ENCODE measurements around the gene TPRX1.
"Not testable (repeated sequence)": the region's sequence is repeated elsewhere in the genome, so short reads cannot be mapped to it uniquely, and the experiment has no call there.

Gene TPRX1

DNA sequence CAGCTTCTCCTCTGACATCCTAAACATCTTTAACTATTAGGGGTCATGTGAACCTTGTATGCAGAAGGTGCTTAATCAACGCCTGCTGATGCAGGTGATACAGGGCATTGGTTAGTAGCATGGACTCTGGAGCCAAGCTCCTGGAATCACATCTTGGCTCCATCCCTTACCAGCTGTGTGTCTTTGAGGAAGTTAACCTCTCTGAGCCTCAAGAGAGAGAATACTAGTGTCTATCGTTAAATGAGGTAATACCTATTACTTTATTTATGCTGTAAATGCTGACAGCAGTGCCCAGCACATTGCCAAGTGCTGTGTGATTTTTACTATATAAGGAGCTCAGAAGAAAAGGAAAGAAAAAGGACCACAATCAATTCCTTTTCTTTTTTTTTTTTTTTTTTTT is 37.0 kb downstream of the TPRX1 start:
- no peak for DNase-seq (ENCODE audit: low read depth)

DNA sequence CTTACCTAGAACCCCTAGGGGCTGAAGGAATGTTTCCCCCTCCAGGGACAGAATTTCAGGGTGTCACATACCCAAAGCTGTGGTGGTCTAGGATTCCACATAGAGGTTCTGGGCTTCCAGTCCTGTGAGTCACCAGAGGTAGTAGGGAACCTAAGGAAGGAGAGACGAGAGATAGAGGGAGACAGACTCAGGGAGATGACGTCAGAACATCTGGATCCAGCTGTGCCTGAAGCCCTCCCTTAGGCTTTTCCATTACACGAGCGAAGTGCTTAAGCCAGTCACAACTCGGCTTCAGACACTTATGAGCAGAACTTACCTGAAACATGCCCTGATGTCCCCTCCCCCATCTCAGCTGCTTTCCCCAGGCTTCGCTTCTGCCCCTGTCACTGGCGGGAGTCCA is 37.7 kb downstream of the TPRX1 start:
- DNase-seq (ENCODE audit: low read depth) = no peak

DNA sequence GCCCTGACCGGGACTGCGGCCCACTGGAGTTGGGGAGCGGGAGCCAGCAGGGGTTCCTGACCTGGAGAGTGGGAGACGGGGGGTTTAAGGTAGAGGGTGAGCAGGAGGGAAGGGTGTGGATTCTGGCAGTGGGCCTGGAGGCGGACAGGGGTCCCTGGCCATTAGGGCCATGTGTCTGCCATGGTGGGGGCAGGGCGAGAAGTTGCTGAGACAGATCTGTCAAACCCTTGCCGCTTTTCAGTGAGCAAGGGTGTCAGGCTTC is 38.1 kb downstream of the TPRX1 start:
- no peak for DNase-seq (ENCODE audit: low read depth)

DNA sequence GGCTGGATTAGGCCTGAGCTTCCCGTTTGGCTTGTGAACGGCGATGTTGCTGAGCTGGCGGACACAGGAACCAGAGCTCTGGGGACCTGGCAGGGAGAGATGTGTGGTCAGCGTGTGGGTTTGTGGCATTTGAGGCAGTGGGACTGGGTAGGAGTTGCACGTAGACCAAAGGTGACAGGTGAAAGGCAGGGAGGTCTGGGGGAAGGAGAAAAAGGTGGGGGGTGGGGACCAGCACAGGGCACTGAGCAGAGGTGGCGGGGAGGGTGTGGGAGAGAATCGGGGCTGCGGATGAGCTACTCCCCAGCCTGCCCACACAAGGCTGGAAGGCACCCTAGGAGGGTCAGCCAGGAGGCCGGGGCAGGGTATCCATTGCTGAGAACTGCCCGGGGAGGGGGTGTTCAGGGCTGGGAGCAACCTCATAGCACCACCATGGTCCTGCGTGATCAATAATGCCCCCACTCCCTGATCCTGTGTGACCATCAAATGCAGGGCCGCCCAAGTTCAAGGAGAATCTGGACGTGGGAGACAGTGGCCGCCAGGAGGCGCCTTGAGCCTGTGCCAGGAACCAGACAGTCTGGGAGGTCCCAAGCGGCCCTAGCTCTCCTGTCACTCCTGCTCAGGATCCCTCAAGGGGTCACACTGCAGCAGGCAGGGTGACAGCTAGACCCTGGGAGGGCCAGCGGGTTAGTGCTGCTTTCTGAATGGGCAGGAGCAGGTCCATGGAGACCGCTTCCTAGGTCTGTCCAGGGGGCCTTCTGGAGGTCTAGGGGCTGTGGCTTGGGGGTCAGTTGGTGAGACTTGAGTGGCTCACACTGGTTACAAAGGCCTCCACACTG is 38.6 kb downstream of the TPRX1 start:
- DNase-seq (ENCODE audit: low read depth) = no peak

DNA sequence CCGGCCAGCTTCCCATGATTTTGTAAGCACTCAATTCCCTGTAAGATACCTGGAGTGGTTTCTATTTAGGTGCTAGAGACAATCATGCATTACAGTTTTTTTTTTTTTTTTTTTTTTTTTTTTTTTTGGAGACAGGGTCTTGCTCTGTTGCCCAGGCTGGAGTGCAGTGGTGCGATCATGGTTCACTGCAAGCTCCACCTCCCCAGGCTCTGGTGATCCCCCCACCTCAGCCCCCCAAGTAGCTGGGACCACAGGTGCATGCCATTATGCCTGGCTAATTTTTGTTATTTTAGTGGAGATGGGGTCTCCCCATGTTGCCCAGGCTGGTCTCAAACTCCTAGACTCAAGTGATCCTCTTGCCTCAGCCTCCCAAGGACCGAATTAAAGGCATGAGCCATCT is 39.6 kb downstream of the TPRX1 start:
- not testable (repeated sequence) for DNase-seq (ENCODE audit: low read depth)

DNA sequence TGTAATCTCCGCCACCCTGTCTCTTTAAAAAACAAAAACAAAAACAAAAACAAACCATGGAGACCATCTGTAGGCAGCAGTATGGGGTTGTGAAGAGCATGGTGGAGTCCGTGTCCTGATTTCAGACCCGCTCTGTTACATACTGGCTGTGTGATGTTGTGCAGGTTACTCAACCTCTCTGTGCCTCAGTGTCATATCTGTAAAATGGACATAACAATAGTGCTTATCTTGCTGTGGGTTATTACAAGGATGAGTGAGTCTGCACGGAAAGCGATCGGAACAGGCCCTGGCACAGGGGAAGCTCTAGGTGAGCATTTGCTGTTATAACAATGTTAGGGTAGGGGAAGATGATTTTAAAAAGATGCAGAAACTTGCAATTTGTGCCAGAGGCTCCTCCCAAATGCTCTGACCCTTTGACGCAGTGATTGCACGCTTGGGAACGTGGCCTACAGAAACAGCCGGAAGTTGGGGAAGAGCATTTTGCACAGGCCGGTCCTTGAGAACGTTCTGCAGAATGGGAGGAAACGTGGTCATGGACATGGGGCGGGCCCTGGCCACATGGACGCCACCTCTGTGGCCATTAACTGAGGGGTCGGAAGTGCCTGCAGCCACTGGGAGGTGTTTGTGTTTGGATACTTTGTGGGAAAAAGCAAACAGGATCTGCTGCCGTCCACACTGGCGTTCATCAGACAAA is 41.6 kb downstream of the TPRX1 start:
- no peak for DNase-seq (ENCODE audit: low read depth)

DNA sequence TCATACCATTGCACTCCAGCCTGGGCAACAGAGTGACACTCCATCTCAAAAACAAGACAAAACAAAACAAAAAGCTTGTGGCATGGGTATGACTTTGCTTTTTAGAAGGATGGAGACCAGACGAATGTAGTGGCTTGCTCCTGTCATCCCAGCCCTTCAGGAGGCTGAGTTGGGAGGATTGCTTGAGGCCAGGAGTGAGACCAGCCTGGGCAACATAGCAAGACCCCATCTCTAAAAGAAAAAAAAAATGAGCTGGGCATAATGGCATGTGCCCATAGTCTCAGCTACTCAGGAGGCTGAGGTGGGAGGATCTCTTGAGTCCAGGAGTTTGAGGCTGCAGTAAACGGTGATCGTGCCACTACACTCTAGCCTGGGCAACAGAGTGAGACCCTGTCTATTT is 42.2 kb downstream of the TPRX1 start:
- DNase-seq (ENCODE audit: low read depth) = no peak

DNA sequence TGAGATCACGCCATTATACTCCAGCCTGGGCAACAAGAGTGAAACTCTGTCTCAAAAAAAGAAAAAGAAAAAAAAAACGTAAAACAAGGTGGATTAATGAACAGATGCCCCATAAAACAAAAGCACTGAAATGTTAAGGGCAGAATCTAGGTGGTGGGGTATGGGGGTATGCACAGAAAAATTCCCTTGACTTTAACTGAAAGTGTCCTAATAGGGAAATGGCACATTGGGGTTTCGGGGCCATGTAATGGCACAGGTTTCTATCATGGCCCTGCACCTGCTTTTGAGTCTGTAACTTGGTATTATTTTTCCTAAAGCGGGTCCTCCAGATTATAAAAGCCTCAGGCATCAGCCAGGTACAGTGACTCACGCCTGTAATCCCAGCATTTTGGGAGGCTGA is 42.8 kb downstream of the TPRX1 start:
- DNase-seq (ENCODE audit: low read depth) = no peak

DNA sequence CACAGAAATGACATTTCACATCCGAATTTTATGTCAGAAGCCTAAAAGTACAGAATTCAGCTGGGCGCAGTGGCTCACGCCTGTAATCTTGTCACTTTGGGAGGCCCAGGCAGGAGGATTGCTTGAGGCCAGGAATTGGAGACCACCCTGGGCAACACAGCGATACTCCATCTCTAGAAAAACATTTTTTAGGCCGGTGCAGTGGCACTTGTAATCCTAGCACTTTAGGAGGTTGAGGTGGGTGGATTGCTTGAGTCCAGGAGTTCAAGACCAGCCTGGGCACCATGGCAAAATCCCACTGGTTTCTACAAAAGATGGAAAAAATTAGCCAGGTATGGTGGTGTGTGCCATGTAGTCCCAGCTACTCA is 43.7 kb downstream of the TPRX1 start:
- no peak for DNase-seq (ENCODE audit: low read depth)

DNA sequence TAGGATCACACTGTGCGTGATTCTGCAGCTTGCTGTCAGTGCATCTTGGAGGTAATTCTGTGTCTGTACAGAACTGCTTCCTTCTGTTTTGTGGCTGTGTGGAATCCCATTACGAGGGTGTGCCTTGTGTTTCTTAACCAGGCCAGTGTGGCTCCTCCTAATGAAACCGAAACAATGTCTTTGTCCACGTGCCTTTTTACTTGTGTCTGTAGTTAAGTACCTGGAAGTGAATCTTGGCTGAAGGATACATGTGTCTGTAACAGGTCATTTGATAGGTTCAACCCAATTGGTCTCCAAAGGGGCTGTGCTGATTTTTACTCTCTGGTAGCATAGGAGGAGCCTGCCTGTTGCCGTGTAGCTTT is 45.9 kb downstream of the TPRX1 start:
- no peak for DNase-seq (ENCODE audit: low read depth)

DNA sequence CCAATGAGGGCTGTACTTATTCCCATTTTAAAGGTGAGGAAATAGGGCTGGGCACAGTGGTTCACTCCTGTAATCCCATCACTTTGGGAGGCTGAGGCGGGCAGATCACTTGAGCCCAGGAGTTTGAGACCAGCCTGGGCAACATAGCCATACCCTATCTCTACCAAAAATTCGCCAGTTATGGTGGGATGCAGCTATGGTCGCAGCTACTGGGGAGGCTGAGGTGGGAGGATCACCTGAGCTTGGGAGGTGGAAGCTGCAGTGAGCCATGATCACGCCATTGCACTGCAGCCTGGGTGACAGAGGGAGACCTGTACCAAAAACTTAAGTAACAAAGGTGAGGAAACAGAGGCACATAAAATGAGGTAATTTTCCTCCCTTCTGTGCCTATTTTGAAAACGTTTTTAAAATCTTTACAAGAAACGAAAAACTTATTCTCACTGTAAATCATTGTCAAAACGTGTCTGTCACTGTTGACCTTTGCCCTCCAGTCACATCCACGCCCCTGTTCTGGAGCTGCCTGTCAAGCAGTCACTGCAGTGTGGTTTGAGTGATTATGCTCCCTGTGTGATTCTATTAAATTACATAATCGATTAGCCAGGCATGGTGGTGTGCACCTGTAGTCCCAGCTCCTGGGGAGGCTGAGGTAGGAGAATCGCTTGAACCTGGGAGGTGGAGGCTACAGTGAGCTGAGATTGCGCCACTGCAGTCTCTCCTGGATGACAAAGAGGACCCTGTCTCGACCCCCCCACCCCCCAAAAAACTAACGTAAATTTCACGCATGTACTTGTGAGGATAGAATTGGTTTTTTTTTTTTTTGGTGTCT is 46.5 kb downstream of the TPRX1 start:
- DNase-seq (ENCODE audit: low read depth) = no peak

DNA sequence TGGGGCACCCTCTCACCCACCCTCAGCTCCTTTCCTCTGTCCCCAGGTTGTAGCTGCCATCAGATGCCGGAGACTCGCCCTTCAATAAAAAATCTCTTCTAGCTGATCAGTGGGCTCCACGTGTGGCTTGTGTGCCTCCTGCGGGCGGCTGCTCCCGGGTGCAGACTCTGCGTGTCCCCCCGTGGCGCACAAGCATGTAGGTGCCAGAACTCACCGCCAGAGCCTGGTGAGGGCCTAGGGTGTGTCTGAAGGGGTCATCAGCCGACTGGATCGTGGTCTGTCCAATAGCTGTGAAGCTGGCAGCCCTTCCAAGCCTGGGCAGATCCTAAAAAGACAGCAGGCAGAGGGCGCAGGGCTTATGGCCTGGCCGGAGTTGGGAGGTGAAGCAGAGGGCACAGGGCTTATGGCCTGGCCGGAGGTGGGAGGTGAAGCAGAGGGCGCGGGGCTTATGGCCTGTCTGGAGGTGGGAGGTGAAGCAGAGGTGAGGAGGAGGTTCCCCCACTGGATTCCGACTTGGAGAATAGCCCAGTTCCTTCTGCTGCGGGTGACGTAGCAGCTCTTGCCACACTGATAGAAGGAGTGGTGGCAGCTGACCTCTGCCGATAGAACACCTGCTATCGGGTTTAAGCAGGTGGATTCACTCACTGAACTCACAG is 47.3 kb downstream of the TPRX1 start:
- no peak for DNase-seq (ENCODE audit: low read depth)

DNA sequence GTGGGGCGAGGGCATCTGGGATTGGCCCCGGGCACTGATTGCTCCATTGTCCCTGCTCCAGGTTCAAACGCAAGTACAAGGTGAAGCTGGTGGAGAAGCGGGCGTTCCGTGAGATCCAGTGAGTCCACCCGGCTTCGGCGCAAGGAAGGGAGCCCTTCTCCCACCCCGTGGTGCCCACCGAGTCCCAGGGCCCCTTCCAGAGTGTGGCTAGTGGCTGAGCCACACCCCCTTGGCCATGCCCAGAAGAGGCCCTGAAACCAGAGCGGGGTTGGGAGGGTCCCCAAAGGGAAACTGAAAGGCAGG is 47.8 kb downstream of the TPRX1 start:
- no peak for DNase-seq (ENCODE audit: low read depth)

DNA sequence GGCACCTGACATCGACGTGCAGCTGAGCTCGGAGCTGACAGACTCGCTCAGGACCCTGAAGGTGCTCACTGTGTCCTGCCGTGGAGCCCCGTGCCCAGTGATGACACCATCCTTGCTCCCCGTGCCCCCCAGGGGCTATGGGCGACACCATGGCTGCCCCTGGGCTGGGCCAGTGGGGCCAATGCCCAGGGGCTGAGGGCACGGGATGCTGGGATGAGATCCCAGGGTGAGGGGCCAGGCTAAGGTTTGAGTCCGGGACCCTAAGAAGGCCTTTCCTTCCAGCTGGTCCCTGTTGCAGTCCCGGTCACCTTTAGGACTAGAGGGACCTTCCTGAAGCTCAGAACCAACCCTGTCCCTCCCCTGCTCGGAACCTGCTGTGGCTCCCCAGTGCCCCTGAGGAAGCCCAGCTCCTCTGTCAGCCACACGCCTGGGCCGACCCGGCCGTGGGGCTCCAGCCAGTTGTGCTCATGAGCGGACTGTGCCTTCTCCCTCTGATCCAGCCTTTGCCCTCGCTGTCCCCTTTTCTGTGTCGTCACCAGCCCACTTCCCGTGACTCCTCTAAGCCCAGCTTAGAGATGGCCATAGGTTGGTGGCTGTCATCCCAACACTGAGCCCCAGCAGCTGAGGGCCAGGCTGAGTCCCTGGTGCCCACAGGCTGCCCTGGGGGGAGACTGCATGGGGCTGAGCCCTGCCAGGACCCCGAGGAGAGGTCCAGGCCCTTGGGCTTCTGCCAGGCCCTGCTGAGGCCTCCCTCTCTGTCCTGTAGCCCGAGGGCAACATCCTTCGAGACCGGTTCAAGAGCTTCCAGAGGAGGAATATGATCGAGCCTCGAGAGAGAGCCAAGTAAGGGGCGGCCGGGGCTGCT is 48.4 kb downstream of the TPRX1 start:
- DNase-seq (ENCODE audit: low read depth) = no peak

DNA sequence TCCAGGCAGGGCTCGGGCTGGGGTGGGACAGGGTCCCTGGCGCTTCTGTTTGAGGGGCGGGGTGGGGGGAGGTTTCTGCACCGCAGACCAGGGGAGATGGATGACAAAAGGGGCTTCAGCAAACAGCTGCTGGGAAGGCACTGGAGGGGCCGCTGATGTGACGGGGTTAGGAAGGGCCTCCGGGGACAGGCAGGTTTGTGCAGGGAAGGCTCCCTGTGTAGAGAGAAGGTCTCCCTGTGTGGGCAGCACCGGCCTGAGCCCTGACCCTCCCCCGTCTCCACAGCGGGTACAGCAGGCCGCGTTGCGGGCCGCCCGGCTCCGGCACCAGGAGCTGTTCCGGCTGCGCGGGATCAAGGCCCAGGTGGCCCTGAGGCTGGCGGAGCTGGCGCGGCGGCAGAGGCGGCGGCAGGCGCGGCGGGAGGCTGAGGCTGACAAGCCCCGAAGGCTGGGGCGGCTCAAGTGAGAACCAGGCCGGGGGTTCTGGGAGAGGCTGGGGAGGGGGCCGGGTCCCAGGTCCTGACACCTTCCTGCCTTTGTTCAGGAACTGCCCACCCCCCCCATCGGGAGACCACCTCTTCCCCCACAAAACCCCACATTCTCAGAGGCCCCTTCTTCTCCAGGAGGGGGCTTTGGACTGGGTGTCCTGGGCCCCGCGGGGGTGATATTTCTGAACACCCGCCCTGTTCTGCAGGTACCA is 49.1 kb downstream of the TPRX1 start:
- no peak for DNase-seq (ENCODE audit: low read depth)

DNA sequence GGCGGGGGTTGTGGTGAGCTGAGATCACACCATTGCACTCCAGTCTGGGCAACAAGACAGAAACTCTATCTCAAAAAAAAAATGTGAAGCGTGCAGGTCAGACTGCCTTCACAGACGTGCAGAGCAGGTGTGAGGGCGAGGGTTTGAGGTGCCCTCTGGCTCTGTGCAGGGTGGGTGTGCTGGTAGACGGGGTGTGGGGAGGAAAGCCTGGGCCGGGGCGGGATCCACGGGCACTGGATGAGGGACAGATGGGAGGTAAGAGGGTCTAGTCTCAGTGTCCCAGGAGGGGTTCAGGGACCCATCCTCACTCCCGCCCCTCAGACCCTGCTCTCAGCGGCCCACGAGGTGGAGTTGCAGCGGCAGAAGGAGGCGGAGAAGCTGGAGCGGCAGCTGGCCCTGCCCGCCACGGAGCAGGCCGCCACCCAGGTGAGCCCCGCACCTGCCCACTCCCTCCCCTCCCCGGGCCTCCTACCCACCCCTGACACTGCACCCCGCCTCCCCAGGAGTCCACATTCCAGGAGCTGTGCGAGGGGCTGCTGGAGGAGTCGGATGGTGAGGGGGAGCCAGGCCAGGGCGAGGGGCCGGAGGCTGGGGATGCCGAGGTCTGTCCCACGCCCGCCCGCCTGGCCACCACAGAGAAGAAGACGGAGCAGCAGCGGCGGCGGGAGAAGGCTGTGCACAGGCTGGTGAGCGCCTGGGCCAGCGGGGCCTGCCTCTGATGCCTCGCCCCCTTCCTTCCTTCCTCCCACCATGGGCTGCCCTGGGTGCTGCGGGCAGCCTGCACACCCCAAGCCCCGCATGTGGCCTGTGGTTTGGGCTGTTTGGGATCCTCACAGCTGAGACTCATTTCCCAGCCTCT is 49.9 kb downstream of the TPRX1 start:
- no peak for DNase-seq (ENCODE audit: low read depth)

DNA sequence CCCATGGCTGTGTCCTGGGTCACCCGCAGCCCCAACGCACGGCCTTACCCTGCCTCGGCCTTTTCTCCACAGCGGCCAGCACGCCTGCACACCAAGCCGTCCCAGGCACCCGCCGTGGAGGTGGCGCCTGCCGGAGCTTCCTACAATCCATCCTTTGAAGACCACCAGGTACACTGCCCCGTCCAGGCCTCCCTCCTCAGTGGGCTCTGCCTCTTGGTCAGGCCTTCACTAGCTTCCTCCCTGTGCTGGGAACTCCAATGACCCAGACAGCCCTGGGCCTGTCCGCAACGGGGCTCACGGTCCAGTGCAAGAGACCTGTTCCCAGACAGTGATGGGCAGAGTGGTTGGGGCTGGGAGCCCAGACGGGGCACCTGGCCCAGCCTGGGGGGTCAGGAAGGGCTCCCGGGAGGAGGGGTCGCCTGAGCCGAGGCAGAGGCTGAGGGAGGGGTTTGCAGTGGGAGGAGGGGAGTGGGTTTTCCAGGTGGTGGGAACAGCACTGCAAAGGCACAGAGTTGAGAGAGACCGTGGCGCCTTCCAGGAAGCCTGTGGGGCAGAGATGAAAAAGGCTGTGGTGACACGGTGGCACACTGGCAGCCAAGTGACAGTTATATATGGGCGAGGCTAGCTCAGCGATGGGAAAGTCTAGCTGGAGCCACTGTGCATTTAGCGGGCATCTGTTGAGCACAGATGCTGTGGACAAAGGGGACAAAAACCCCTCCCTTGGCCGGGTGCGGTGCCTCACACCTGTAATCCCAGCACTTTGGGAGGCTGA is 51.7 kb downstream of the TPRX1 start:
- DNase-seq (ENCODE audit: low read depth) = no peak
